WTC11 (cell line): ENCODE data around the gene RARA.

Experiments used
- CREB1 ChIP-seq: sonication (generic); formaldehyde crosslinking; IDR thresholded peaks from 2 replicates; pipeline ENCODE4 v1.8.0; 2023; ENCODE audit warnings: mild to moderate bottlenecking, missing genetic modification reagents
- CTCF ChIP-seq: fragments of 200-600 bp; IDR thresholded peaks from 2 replicates; pipeline ENCODE4 v1.8.0; 2022; ENCODE audit warnings: antibody characterized with exemption
- E2F1 ChIP-seq: sonication (generic); formaldehyde crosslinking; IDR thresholded peaks from 2 replicates; pipeline ENCODE4 v1.8.0; 2022; ENCODE audit warnings: mild to moderate bottlenecking, missing genetic modification reagents
- FOXP1 ChIP-seq: sonication (generic); formaldehyde crosslinking; IDR thresholded peaks from 2 replicates; pipeline ENCODE4 v1.8.0; 2022; ENCODE audit warnings: missing genetic modification reagents, mild to moderate bottlenecking, moderate library complexity, borderline replicate concordance
- HMGA2 ChIP-seq: fragments of 250-450 bp; sonication (Bioruptor Pico); IDR thresholded peaks from 2 replicates; pipeline ENCODE4 v1.4.0; 2021; ENCODE audit warnings: mild to moderate bottlenecking, moderate library complexity
- IRF1 ChIP-seq: sonication (generic); formaldehyde crosslinking; IDR thresholded peaks from 2 replicates; pipeline ENCODE4 v1.8.0; 2023; ENCODE audit warnings: missing genetic modification reagents
- MYBL2 ChIP-seq: sonication (generic); formaldehyde crosslinking; IDR thresholded peaks from 2 replicates; pipeline ENCODE4 v1.8.1; 2023; ENCODE audit warnings: mild to moderate bottlenecking, moderate library complexity, missing genetic modification reagents
- NFYB ChIP-seq: sonication (generic); formaldehyde crosslinking; conservative IDR thresholded peaks from 2 replicates; pipeline ENCODE4 v1.8.0; 2022; ENCODE audit warnings: low read depth, missing genetic modification reagents
- ZNF138 ChIP-seq: sonication (generic); formaldehyde crosslinking; conservative IDR thresholded peaks from 2 replicates; pipeline ENCODE4 v1.8.1; 2022; ENCODE audit warnings: mild to moderate bottlenecking, moderate library complexity, missing genetic modification reagents
- ZNF232 ChIP-seq: sonication (generic); formaldehyde crosslinking; IDR thresholded peaks from 2 replicates; pipeline ENCODE4 v1.8.0; 2022; ENCODE audit warnings: mild to moderate bottlenecking, missing genetic modification reagents
- ZNF423 ChIP-seq: fragments of 250-450 bp; sonication (Bioruptor Pico); IDR thresholded peaks from 2 replicates; pipeline ENCODE4 v2.1.2; 2022; ENCODE audit warnings: mild to moderate bottlenecking, moderate library complexity
- TF ChIP-seq, protein P1 (sequence below): sonication (generic); formaldehyde crosslinking; IDR thresholded peaks from 2 replicates; pipeline ENCODE4 v1.8.1; 2022; ENCODE audit warnings: low read depth, missing genetic modification reagents, borderline replicate concordance
- TF ChIP-seq, protein P2 (sequence below): sonication (generic); formaldehyde crosslinking; IDR thresholded peaks from 2 replicates; pipeline ENCODE4 v1.8.0; 2022; ENCODE audit warnings: mild to moderate bottlenecking, missing genetic modification reagents
- TF ChIP-seq, protein P3 (sequence below): sonication (generic); formaldehyde crosslinking; IDR thresholded peaks from 2 replicates; pipeline ENCODE4 v1.8.1; 2023; ENCODE audit warnings: mild to moderate bottlenecking, moderate library complexity, missing genetic modification reagents

- TF ChIP-seq CREB1 (CRISPR knock-in tag) = no peak
- no peak for TF ChIP-seq CTCF
- TF ChIP-seq, protein P1, sequence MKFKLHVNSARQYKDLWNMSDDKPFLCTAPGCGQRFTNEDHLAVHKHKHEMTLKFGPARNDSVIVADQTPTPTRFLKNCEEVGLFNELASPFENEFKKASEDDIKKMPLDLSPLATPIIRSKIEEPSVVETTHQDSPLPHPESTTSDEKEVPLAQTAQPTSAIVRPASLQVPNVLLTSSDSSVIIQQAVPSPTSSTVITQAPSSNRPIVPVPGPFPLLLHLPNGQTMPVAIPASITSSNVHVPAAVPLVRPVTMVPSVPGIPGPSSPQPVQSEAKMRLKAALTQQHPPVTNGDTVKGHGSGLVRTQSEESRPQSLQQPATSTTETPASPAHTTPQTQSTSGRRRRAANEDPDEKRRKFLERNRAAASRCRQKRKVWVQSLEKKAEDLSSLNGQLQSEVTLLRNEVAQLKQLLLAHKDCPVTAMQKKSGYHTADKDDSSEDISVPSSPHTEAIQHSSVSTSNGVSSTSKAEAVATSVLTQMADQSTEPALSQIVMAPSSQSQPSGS (CRISPR knock-in tag) = no peak
- TF ChIP-seq, protein P2, sequence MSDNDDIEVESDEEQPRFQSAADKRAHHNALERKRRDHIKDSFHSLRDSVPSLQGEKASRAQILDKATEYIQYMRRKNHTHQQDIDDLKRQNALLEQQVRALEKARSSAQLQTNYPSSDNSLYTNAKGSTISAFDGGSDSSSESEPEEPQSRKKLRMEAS (CRISPR knock-in tag) = no peak
- no peak for TF ChIP-seq ZNF232 (CRISPR knock-in tag)
- TF ChIP-seq HMGA2 (CRISPR knock-in tag) = no peak
- no peak for TF ChIP-seq ZNF138 (CRISPR knock-in tag)
- no peak for TF ChIP-seq FOXP1 (CRISPR knock-in tag)
- TF ChIP-seq E2F1 (CRISPR knock-in tag) = no peak
- TF ChIP-seq ZNF423 (CRISPR knock-in tag) = no peak
- TF ChIP-seq MYBL2 (CRISPR knock-in tag) = no peak
- TF ChIP-seq, protein P3, sequence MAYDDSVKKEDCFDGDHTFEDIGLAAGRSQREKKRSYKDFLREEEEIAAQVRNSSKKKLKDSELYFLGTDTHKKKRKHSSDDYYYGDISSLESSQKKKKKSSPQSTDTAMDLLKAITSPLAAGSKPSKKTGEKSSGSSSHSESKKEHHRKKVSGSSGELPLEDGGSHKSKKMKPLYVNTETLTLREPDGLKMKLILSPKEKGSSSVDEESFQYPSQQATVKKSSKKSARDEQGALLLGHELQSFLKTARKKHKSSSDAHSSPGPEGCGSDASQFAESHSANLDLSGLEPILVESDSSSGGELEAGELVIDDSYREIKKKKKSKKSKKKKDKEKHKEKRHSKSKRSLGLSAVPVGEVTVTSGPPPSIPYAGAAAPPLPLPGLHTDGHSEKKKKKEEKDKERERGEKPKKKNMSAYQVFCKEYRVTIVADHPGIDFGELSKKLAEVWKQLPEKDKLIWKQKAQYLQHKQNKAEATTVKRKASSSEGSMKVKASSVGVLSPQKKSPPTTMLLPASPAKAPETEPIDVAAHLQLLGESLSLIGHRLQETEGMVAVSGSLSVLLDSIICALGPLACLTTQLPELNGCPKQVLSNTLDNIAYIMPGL (CRISPR knock-in tag) = no peak
- no peak for TF ChIP-seq NFYB
- no peak for TF ChIP-seq IRF1 (CRISPR knock-in tag)
Observed at GRCh38 chr17:40366861-40367518, 58.0 kb downstream of the RARA start.
